ENCODE data around the gene SMOC2.

Gene SMOC2, protein sequence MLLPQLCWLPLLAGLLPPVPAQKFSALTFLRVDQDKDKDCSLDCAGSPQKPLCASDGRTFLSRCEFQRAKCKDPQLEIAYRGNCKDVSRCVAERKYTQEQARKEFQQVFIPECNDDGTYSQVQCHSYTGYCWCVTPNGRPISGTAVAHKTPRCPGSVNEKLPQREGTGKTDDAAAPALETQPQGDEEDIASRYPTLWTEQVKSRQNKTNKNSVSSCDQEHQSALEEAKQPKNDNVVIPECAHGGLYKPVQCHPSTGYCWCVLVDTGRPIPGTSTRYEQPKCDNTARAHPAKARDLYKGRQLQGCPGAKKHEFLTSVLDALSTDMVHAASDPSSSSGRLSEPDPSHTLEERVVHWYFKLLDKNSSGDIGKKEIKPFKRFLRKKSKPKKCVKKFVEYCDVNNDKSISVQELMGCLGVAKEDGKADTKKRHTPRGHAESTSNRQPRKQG

DNA sequence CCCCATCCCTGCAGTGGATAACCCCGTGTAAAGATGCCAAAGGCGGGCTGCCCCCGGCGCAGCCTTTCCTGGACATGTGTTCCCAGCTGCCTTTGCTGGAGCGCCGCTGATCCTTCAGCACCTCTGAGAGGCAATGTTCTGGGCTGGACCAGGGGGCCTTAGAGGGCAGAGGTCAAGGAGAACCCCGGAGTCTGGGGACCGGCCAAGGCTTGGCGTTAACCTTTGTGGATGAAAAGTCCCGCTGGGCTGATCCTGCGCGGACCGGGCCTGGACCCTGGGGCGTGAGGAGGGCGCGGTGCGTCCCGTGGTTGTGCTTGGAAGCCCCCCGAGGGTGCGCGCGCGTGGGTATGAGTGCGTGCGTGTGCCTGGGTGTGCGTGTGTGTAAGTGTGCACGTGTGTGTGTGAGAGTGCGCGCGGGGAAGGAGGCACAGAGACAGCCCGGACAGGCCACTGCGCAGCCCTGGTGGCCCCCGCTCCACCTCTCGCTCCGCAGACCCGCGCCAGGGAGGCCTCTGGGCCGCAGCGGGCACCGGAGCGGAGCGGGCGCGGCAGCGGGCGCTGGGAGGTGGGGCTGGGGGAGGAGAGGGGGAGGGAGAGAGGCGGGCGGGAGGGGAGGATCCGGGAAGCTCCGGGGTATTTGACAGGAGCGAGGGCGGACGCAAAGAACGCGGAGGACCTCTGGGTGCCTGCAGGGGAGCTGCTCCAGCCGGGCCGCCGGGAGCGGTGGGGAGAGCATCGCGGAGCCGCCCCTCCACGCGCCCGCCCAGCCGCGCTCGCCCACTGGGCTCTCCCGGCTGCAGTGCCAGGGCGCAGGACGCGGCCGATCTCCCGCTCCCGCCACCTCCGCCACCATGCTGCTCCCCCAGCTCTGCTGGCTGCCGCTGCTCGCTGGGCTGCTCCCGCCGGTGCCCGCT is at the start of gene SMOC2:
Gene SMOC2 (plus strand): TSS at position 665 of the 914 bp plus-strand sequence. CDS start 187 bp downstream, at position 852.
- no peak for DNase-seq (ENCODE audit: low spot score)

DNA sequence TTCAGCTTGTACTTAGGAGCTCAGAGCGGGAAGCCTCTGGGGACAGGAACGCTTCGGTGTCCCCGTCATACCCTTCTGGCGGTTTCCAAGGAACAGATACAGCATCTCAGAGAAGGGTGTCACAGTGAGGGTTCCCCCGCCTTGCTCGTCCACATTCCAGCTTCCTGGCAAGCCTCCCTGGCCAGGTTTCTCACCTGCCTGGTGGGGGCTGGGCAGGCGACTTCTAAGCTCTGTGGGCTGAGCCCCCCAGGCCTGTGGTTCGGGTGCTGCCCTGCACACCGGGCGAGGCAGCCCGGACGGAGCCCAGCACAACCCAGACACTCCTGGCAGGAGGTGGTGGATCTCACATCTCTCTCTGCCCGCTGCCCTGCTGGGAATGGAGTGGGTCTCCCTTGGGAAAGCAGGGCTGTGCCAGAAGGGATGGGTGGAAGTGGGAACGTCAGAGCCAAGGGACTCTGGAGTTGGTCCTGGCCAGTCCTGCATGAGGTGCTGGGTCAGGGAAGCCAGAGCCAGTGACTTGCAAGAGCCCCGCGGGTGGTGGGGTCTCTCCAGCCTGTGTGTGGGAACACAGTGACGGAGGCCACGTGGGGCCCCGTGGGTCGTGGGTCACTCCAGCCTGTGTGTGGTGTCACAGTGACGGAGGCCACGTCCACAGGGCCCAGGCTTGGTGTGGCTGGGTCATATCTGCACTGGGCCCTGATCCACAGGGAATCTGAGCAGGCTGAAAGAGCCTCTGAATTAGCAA is 47.7 kb upstream of the SMOC2 start:
- no peak for DNase-seq (ENCODE audit: low spot score)

- no peak for DNase-seq (ENCODE audit: low spot score)
Observed at GRCh38 chr6:168394606-168395005, 46.4 kb upstream of the SMOC2 start.

DNA sequence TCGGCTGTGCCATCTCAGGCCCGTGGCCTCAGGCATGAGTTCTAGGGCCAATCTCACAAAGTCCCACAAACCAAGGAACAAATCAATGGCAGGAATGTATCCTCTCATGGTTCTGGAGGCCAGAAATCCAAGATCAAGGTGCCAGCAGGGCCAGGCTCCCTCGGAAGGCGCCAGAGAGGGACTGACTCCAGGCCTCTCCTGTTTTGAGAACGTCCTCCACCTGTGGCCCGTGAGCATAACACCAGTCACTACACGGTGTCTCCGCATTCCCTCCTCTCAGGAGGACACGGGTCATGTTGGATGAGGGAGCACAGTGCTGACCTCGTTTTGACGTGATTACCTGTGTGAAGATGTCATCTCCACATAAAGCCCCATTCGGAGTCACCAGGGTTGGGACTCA is 45.0 kb upstream of the SMOC2 start:
- no peak for DNase-seq (ENCODE audit: low spot score)

DNA sequence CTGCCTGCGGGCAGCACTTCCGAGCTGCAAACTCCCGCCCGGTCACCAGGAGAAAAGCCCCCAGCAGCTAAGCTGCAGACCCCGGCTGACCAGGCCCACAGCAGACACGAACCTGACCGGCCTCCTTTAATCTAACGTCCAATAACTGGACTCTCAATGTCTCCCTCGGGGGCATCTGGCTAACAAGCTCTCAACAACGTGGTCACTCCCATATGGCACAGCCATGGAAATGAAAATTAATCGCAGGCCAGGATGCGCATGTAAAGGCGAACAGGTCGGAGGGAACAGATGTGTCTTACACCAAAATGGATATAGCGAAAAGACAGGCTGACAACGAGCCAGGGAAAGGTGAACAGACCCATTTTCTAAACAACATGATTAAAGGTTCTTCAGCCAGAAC is 44.4 kb upstream of the SMOC2 start:
- DNase-seq (ENCODE audit: low spot score): no peak

DNA sequence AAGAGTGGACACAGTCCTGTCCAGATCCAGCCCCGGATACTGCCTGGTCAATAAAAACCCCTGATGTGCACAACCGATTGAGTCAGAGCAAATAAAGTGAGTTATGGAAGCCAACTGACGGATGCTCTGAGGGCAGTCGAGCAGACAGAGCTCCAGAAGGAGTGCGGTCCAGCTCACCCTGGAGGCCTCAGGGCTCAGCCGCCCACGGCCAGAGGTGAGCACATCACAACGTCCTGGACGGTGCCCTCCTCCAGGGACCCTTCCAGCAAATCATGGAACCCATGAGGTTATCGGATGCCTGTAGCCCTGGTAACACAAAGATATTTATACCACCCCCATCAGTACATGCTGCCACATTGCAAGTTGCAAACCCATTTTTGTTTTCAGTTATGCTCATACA is 44.0 kb upstream of the SMOC2 start:
- DNase-seq (ENCODE audit: low spot score): no peak

DNA sequence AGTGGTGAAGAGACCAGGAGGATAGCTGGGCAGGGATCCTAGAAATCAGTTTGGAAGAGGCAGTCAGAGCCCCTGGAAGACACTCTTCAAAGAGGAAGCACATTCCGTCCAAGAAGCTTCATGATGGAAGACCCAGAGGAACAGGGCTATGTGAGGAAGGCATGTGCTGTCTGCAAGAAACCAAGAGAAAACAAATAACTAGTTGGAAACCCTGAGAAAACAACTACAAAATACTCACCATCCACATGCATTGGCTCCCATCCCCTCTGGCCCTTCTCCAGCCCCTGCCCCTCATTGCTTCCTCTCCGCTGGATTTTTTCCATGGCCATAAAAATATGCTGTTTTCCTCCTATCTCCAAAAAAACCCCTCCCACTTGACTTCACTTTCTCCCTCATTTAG is 40.9 kb upstream of the SMOC2 start:
- no peak for DNase-seq (ENCODE audit: low spot score)

DNA sequence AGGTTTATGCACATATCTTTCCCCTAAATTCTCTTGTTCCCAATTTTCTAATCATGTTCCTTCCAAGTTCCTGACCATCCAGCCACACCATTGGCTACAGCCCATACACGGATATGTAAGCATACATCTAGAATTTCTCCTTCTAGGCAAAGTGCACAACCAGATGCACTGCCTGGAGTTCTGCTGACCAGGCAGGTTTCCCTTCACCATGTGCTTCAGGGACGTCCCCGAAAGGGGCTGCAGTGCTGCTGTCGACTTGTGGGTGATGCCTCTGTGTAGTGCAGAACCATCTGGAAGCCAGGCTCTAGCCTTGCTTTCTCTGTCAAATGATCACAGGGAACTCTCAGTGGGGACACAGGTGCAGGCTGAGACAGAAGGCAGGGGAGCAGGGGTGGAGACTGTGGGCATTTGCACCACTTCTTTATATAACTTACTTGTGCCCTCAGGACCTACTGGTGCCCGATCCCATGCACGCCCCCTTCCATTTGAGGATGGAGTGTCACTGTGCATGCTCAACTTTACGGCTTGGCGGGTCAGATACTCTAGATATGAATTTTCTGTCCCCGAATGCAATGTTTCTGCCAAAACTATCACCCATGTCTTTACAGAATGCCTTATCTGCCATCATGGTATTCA is 37.5 kb upstream of the SMOC2 start:
- no peak for DNase-seq (ENCODE audit: low spot score)

GRCh38 chr6:168404560-168404959 is 36.4 kb upstream of the SMOC2 start:
- DNase-seq (ENCODE audit: low spot score): no peak

DNA sequence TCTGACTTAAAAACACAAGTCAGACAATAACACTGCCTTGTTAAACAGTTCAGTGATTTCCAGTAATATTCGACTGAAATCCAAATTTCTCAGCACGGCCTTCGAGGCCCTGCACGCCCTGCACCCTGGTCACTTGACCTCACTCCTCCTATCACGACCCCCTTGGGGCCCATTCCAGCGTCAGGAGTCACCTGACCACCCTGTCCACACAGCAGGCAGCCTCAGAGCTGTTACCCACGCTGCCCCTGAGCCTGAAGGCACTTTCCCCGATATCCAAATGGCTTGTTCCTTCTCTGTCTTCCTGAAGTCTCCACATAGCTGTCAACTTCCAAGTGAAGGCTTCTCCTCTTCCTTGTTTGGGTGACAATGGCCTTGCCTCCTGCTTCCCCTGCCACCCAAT is 33.1 kb upstream of the SMOC2 start:
- no peak for DNase-seq (ENCODE audit: low spot score)

DNA sequence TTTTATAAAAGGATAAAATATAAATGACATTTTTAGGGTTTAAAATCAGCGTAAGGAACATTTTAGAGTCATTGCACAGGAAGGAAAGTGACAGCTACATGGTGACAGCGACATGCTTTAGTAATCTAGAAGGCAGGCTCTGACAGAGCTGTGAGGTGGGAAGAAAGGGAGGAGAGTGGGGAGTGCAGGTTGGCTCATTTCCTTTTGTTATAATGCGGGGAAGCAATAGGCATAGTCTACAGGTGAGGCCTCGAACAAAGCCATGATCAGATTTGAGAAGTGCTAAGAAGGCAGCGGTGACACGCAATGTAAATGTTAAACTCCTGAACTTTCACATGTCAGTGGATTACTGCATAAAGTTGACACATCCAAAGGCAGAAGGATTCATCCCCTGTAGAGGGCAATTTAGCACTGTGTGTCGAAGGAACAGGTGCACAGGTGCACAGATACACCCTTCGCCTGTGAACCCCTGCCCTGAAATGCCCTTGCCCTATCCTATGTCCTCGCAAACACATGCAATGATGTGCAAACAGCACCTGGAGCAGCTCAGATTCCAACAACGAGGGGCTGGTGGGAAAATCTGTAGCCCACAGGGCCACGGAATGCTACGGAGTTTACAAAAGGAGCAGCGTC is 32.4 kb upstream of the SMOC2 start:
- DNase-seq (ENCODE audit: low spot score): no peak

DNA sequence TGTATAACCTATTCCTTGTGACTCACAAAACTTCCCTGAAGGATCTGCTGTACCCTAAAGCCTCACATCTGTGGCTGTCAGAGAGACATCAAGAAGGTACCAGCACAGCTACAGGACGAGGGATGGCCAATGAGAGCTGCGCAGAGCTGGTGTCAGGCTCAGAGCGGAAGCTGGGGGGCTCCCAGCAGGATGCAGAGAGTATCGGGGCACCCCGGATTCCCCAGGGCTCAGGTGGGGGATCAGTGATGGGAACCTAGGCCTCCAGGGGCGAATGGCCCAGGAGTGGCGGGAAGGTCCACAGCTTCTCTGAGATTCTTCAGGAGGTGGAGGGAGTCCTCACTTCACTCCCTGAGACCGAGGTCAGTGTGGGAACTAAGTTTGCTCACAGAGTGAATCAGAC is 30.9 kb upstream of the SMOC2 start:
- DNase-seq (ENCODE audit: low spot score): no peak

DNA sequence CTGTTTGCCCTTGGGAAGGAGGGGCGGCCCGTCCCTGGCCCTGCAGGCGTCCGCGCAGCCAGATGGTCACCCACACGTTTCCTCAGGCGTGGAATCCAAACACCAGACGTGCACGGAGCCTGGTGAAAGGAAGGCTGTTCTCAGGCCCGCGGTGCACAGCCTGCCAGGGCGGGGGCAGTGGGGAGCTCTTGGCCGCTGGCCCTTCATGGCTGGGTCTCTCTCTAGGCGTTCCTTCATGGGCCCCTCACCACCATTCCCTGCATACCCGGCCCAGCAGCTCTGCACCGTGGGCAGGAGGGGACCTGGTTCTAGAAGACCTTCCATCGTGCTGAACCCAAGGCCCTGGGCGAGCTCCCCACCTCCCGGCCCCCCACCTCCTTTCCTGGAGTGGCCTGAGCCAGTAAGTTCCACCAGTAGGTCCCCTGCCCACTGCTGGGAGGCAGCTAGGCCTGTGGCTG is 30.4 kb upstream of the SMOC2 start:
- no peak for DNase-seq (ENCODE audit: low spot score)

GRCh38 chr6:168411130-168411529 is 29.9 kb upstream of the SMOC2 start:
- no peak for DNase-seq (ENCODE audit: low spot score)

DNA sequence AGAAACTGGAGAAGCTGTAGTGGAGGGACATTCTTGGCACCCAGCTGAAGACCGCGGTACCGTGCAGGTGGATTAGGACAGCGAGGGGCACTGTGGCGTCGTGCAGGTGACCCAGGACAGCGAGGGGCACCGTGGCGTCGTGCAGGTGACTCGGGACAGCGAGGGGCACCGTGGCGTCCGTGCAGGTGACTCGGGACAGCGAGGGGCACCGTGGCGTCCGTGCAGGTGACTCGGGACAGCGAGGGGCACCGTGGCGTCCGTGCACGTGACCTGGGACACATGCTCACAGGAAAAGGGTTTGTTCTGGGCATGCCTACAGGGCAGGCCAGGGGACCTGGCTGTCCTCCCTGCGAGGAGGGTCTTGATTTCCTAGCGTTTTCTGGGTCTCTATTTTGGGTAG is 29.2 kb upstream of the SMOC2 start:
- no peak for DNase-seq (ENCODE audit: low spot score)

DNA sequence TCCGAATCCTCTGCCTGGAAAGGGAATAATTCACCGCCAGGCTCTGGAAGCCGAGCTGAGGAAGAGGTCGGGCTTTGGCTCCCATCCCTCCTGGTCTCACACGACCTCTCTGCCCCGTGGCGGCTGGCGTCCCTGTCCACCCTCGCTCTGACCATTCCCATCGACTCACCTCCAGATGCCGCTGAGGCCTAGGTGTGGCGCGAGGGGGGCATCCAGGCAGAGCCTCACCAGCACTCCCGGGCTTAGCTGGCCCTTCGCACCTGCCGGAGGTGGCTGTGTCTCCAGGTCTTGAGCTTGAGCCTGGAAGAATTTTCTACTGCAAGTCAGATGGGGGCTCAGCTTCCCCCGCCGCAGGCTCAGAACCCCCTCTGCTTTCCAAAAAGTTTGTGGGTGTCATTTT is 28.5 kb upstream of the SMOC2 start:
- DNase-seq (ENCODE audit: low spot score): no peak

GRCh38 chr6:168413018-168413720 is 27.8 kb upstream of the SMOC2 start:
- DNase-seq (ENCODE audit: low spot score): no peak

DNA sequence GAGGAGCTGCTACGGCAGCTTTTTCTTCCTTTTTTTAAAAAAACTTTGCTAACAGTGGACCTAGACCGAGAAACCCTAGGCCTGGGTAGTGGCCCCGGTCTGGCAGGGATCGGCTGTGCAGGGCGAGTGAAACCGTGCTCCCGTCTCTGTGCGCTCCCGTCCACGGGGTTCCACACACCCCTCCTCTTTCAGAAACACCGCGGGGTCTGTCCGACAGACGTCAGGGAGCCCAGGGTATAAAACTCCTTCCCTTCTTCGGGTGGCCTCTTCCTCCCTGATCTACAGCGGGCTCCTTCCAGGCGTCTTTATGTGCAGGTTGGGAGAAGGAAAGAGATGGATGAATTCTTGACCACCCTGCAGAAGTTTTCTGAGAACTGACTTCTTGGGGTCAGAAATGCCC is 27.1 kb upstream of the SMOC2 start:
- DNase-seq (ENCODE audit: low spot score): no peak

DNA sequence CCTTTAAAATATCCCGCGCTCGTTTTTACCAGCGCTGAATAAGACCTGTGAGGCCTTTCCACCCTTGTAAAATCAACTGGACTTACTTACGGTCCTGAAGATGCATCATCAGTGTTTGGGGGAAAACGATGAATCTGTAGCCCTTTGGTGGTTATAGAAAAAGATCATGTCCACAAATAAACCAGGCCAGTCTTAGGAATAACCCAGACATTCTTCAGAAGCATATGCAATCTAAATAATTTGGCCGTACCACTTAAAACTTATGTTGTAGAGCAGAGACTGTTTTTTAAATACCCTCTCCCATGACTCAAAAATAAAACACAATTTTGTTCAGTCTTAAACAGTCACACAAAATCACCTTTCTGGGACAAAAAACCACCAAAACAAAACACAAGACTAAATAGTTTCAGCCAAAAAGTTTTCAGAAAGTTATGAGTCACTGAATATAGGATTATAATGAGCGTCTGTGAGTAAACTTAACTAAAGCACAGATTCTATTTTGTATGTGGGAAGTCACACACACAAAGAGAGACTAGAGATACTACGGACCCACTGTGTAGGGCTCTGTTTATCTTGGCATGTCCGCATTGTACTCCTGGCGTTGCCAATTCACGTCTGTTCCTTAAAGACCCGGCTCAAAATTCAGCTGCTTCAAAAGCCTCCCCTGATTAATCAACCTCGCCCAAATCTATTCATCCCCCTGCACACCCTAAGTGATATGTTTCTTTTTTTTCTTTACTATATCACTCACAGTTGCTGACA is 26.5 kb upstream of the SMOC2 start:
- DNase-seq (ENCODE audit: low spot score): no peak

All from cerebellar cortex (tissue), 1 donor.